Measurements from ENCODE around the gene SNIP1.
"Not testable (repeated sequence)": the region's sequence is repeated elsewhere in the genome, so short reads cannot be mapped to it uniquely, and the experiment has no call there.

DNA sequence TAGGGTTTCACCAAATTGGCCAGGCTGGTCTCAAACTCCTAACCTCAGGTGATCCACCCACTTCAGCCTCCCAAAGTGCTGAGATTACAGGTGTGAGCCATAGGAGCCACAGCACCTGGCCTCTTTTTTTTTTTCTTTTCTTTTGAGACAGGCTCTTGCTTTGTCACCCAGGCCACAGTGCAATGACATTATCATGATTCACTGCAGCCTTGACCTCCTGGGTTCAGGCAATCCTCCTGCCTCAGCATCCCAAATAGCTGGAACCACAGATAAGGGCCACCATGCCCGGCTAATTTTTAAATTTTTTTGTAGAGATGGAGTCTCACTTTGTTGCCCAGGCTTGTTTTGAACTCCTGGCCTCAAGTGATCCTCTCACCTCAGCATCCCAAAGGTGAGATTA lies 24.2 kb downstream of the SNIP1 start:
- TF ChIP-seq POLR2A (IDR thresholded peaks at IDR 0.05; ENCODE audit: extremely low read depth, insufficient read length): not testable (repeated sequence)
- TF ChIP-seq, protein P1, sequence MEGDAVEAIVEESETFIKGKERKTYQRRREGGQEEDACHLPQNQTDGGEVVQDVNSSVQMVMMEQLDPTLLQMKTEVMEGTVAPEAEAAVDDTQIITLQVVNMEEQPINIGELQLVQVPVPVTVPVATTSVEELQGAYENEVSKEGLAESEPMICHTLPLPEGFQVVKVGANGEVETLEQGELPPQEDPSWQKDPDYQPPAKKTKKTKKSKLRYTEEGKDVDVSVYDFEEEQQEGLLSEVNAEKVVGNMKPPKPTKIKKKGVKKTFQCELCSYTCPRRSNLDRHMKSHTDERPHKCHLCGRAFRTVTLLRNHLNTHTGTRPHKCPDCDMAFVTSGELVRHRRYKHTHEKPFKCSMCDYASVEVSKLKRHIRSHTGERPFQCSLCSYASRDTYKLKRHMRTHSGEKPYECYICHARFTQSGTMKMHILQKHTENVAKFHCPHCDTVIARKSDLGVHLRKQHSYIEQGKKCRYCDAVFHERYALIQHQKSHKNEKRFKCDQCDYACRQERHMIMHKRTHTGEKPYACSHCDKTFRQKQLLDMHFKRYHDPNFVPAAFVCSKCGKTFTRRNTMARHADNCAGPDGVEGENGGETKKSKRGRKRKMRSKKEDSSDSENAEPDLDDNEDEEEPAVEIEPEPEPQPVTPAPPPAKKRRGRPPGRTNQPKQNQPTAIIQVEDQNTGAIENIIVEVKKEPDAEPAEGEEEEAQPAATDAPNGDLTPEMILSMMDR (IDR thresholded peaks at IDR 0.05; ENCODE audit: low read depth, low read length): not testable (repeated sequence)
